ENCODE results near the gene RNF144B. TPM values are rescaled to one million over a fixed set of nuclear protein-coding genes. Genes with fewer than 3 reads are reported as not detected.

The RNF144B gene
- total RNA-seq, 1 experiment from 2014 or later: 2.3 TPM

DNA sequence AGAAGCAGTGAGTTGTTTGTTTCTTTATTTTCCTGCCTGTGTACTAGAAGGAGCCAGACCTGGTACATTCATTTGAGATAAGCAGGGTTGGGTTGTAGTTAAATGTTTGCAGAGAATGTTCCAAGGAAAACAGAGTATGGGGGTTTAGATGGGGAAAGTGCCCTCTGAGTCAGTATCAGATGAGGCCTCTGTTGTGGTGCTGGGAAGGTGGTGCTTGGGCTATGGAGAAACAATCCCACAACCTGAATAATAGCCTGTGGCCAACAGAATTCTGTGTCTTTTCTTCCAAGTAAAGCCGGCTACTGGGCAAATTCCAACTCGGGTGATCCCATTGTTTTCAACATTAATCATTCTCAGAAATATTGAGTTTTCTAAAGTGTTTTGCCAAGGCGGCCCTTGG, 109.3 kb downstream of the RNF144B start:
- H3K9me3 ChIP-seq (ENCODE audit: control insufficient read depth, low read depth, low read length): no peaks in the 10 kb centered on the region
- H3K79me2 ChIP-seq (ENCODE audit: insufficient read depth, low read length): no peaks in the 10 kb centered on the region
- no peak overlapping the region for H3K27ac ChIP-seq (ENCODE audit: insufficient read length, low read depth, low read length)
- no peak overlapping the region for H3K27ac Mint-ChIP-seq
- H3K23me2 ChIP-seq (ENCODE audit: insufficient read length, low read depth, low read length, poor library complexity, severe bottlenecking): no peaks in the 10 kb centered on the region
- no peak overlapping the region for H2BK5ac ChIP-seq (ENCODE audit: insufficient read length, low read length)
- H4K8ac ChIP-seq (replicated peaks; ENCODE audit: insufficient read length, low read depth, low read length): no peak overlapping the region
- H3K18ac ChIP-seq (ENCODE audit: insufficient read length, low read depth, low read length): no peak overlapping the region
- H2BK20ac ChIP-seq (ENCODE audit: low read depth, low read length, poor library complexity, severe bottlenecking): no peak overlapping the region
- no CpG with 5 or more reads among the region's 3 CpGs for WGBS (ENCODE audit: extremely low coverage, insufficient read length, low lambda C conversion rate)
- H3K4ac ChIP-seq (ENCODE audit: low read depth, low read length): no peak overlapping the region
- H3K9me3 Mint-ChIP-seq: no peaks in the 10 kb centered on the region
- no peak overlapping the region for H3K56ac ChIP-seq (ENCODE audit: insufficient read length, low read depth, low read length)
- H2AK5ac ChIP-seq (ENCODE audit: insufficient read length, low read length): no peak overlapping the region
- no peaks in the 10 kb centered on the region for H4K20me1 ChIP-seq (ENCODE audit: control insufficient read depth, insufficient read depth, insufficient read length)
- H3K27me3 Mint-ChIP-seq (ENCODE audit: low read depth): no peaks in the 10 kb centered on the region
- DNase-seq: no peak
- TF ChIP-seq, protein P1, sequence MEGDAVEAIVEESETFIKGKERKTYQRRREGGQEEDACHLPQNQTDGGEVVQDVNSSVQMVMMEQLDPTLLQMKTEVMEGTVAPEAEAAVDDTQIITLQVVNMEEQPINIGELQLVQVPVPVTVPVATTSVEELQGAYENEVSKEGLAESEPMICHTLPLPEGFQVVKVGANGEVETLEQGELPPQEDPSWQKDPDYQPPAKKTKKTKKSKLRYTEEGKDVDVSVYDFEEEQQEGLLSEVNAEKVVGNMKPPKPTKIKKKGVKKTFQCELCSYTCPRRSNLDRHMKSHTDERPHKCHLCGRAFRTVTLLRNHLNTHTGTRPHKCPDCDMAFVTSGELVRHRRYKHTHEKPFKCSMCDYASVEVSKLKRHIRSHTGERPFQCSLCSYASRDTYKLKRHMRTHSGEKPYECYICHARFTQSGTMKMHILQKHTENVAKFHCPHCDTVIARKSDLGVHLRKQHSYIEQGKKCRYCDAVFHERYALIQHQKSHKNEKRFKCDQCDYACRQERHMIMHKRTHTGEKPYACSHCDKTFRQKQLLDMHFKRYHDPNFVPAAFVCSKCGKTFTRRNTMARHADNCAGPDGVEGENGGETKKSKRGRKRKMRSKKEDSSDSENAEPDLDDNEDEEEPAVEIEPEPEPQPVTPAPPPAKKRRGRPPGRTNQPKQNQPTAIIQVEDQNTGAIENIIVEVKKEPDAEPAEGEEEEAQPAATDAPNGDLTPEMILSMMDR (conservative IDR thresholded peaks at IDR 0.05): no peak
- peaks cover 1% of the 10 kb centered on the region; the same call in 1 of the 2 replicates for H3K4me1 ChIP-seq (ENCODE audit: insufficient read depth, low read length)
- no peak overlapping the region for H3K9ac ChIP-seq (ENCODE audit: extremely low read depth, insufficient read length, low read length)
- no peak overlapping the region for H3T11ph ChIP-seq (ENCODE audit: low read length)
- H3K79me1 ChIP-seq (ENCODE audit: insufficient read depth, low read depth, low read length, poor library complexity, severe bottlenecking): no peaks in the 10 kb centered on the region
- no peak overlapping the region for H2BK120ac ChIP-seq (ENCODE audit: low read depth, low read length, poor library complexity, severe bottlenecking)
- no peak overlapping the region for H3K14ac ChIP-seq (ENCODE audit: insufficient read depth, low read length)
- no peak overlapping the region for H2BK15ac ChIP-seq (ENCODE audit: low read depth, low read length)
- no peak overlapping the region for H2BK12ac ChIP-seq (ENCODE audit: insufficient read length, low read depth, low read length)
- no peak overlapping the region for H4K91ac ChIP-seq (ENCODE audit: insufficient read length, low read depth, low read length)
- no peak overlapping the region for H3K4me3 Mint-ChIP-seq
- no peak overlapping the region for H3K23ac ChIP-seq (ENCODE audit: insufficient read length, low read depth, low read length)
- H3K27me3 ChIP-seq (ENCODE audit: insufficient read depth, low read length): no peaks in the 10 kb centered on the region
- peaks cover 6 to 8% of the 10 kb centered on the region in 2 experiments for H3K4me1 Mint-ChIP-seq
- no peak overlapping the region for H2AFZ ChIP-seq (ENCODE audit: low read length)
- H4K5ac ChIP-seq (ENCODE audit: insufficient read length, low read depth, low read length): no peak overlapping the region
- H3K4me2 ChIP-seq (ENCODE audit: insufficient read depth, insufficient read length, low read length): no peak overlapping the region
- no peaks in the 10 kb centered on the region; a peak in 1 of 7 replicates for H3K36me3 Mint-ChIP-seq (ENCODE audit: insufficient read depth in 1 of 3, low read depth in 3 of 3)

All from H9 (cell line).